K562 (cell line): ENCODE measurements around the gene ZMYND19. TPM values are rescaled to one million over a fixed set of nuclear protein-coding genes. Genes with fewer than 3 reads are reported as not detected.
A peak's percentile ranks its signal among the peaks of the same experiment; 100 is the strongest.

Source experiments
- BCLAF1 ChIP-seq, 2 experiments: fragments of 450-650 bp in 1 of 2; IDR thresholded peaks; 2 replicates each; pipeline ENCODE4 v1.6.1; 2011 to 2017; ENCODE audit warnings: low read depth in 2 of 2, antibody characterized with exemption in 1 of 2, borderline replicate concordance in 1 of 2, low read length in 1 of 2, mild to moderate bottlenecking in 1 of 2, mixed read lengths in 1 of 2; ENCODE audit not compliant: control insufficient read depth in 1 of 2
- CREB1 ChIP-seq, 2 experiments: sonication (generic) in 1 of 2; formaldehyde crosslinking in 1 of 2; IDR thresholded peaks; 2 replicates each; pipeline versions ENCODE4 v1.6.1 to v1.8.0; 2012 to 2022; ENCODE audit warnings: inconsistent platforms in 1 of 2, mild to moderate bottlenecking in 1 of 2, missing genetic modification reagents in 1 of 2, moderate library complexity in 1 of 2
- CSDE1 ChIP-seq, 2 experiments: fragments of 450-650 bp; IDR thresholded peaks; 2 replicates each; pipeline ENCODE4 v1.6.1; 2016; ENCODE audit warnings: mild to moderate bottlenecking in 1 of 2
- CTCFL ChIP-seq: IDR thresholded peaks from 2 replicates; pipeline ENCODE4 v1.6.1; 2011; ENCODE audit warnings: borderline replicate concordance, low read depth, mild to moderate bottlenecking, moderate library complexity, low read length; ENCODE audit not compliant: insufficient read depth, poor library complexity, severe bottlenecking
- FOXJ2 ChIP-seq: fragments of 200-800 bp; sonication (Bioruptor generic); IDR thresholded peaks from 2 replicates; pipeline ENCODE4 v1.6.1; 2016; ENCODE audit warnings: missing genetic modification characterization, missing compliant biosample characterization
- FOXO4 ChIP-seq: fragments of 450-650 bp; formaldehyde crosslinking; IDR thresholded peaks from 2 replicates; pipeline ENCODE4 v1.4.0; 2020; ENCODE audit warnings: mild to moderate bottlenecking, moderate library complexity
- KHSRP ChIP-seq: fragments of 450-650 bp; IDR thresholded peaks from 2 replicates; pipeline ENCODE4 v1.6.1; 2017
- MXI1 ChIP-seq: IDR thresholded peaks from 2 replicates; pipeline ENCODE4 v1.6.1; 2011; ENCODE audit warnings: low read depth, mild to moderate bottlenecking, improper control_type of control experiment, low read length
- NR0B1 ChIP-seq: fragments of 450-650 bp; IDR thresholded peaks from one replicate; pipeline ENCODE4 v1.6.1; 2018; ENCODE audit warnings: mild to moderate bottlenecking, moderate library complexity; ENCODE audit not compliant: partially characterized antibody
- TRIM28 ChIP-seq: fragments of 450-650 bp; IDR thresholded peaks from 2 replicates; pipeline ENCODE4 v1.6.1; 2017
- YY1 ChIP-seq, 3 experiments: IDR thresholded peaks; 2 replicates each; pipeline ENCODE4 v1.6.1; 2011; ENCODE audit warnings: low read length in 2 of 3, mild to moderate bottlenecking in 2 of 3, moderate library complexity in 2 of 3, borderline replicate concordance in 1 of 3, control low read depth in 1 of 3, low read depth in 1 of 3; ENCODE audit not compliant: insufficient read depth in 3 of 3, insufficient replicate concordance in 2 of 3, control insufficient read depth in 1 of 3, insufficient read length in 1 of 3; ENCODE audit errors: extremely low read depth in 1 of 3
- ZC3H11A ChIP-seq: IDR thresholded peaks from 2 replicates; pipeline ENCODE4 v1.6.1; 2012; ENCODE audit warnings: low read depth, low read length, improper control_type of control experiment
- ZFP36 ChIP-seq: fragments of 150-350 bp; IDR thresholded peaks from 2 replicates; pipeline ENCODE4 v1.6.1; 2018; ENCODE audit warnings: low read length, low read depth; ENCODE audit not compliant: partially characterized antibody
- ZNF146 ChIP-seq: IDR thresholded peaks from one replicate; pipeline ENCODE4 v1.6.1; 2018; ENCODE audit warnings: missing compliant biosample characterization; ENCODE audit not compliant: unreplicated experiment
- ZNF184 ChIP-seq: sonication (generic); formaldehyde crosslinking; IDR thresholded peaks from 2 replicates; pipeline ENCODE4 v1.5.0; 2020; ENCODE audit warnings: missing genetic modification reagents
- ZNF445 ChIP-seq: fragments of 250-450 bp; sonication (Bioruptor Pico); IDR thresholded peaks from 2 replicates; pipeline ENCODE4 v1.4.0; 2020; ENCODE audit warnings: low read depth, mild to moderate bottlenecking, moderate library complexity
- ZNF551 ChIP-seq: fragments of 250-450 bp; sonication (Bioruptor Pico); IDR thresholded peaks from 2 replicates; pipeline ENCODE4 v1.5.0; 2021; ENCODE audit warnings: mild to moderate bottlenecking, moderate library complexity
- ZNF766 ChIP-seq: fragments of 200-800 bp; sonication (Bioruptor generic); conservative IDR thresholded peaks from 2 replicates; pipeline ENCODE4 v1.6.1; 2016; ENCODE audit warnings: missing genetic modification characterization, missing compliant biosample characterization
- polyA plus RNA-seq, 8 experiments: library from polyadenylated mRNA; depleted of rRNA in 4 of 8; stranded (reverse) in 5 of 8; unstranded in 3 of 8; fragments of >200 nt; fragmentation: Nextera tagmentation in 2 of 8; fragmentation: Illumina TruSeq in 1 of 8; extraction: Ambion mirVana in 2 of 8; extraction: Trizol in 1 of 8; gene quantifications; 2 replicates each; pipeline versions ENCODE4 v1.2.1 to v1.2.3, GENCODE V29; 2011 to 2014; ENCODE audit warnings: inconsistent platforms in 1 of 8, missing spikeins in 1 of 8
- total RNA-seq, 7 experiments: library from RNA; depleted of rRNA in 6 of 7; stranded (reverse); fragments of >200 nt in 6 of 7; fragmentation: Illumina TruSeq in 2 of 7; extraction: Trizol in 2 of 7; gene quantifications; 2 replicates each; pipeline versions ENCODE4 v1.2.1 to v1.2.3, GENCODE V29; 2011 to 2021; ENCODE audit warnings: low replicate concordance in 1 of 7

ZMYND19 gene
- total and polyA plus RNA-seq, 9 of the 15 experiments (the other 6 are each of a cell fraction or from before 2014, with no cell fraction given) = 1.0 to 86.7 (median 44.0) TPM

DNA sequence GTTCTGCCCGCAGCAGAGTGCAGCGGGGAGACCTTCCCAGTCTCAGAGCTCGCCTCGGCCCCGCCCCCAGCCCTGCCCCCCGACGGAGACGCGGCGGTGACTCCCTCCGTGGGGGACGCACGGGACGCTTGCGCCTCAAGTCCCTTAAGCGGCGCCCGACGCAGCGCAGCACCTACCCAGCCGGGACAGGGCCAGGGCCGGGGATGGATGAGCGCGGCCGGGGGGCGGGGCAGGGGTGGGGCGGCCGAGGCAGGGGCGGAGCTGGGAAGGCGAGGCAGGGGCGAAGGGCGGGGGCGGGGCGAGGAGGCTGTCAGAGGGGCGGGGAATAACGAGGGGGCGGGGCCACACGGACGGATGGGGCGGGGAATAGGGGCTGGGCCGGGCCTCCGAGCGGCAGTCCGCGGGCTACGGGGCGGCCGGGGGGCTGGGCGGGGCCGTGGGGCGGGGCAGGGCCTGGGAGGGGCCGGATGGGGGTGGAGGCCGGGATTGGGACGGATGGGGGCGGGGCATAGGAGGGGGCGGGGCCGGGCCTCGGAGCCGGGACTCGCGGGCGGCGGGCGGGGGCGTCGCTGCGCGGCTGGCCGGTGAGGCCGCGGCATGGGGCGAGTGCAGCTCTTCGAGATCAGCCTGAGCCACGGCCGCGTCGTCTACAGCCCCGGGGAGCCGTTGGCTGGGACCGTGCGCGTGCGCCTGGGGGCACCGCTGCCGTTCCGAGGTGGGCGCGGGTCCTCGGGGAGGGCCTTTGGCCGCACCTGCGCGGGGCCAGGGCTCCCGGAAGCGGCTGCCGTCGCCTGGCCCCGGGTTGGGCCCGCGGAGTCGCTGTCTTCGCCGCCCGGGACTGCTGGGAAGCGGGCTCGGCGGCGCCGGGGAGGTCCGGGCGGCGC lies 15.1 kb upstream of the ZMYND19 start, which contains the start of gene ARRDC1 (continued):
- TF ChIP-seq BCLAF1 (IDR thresholded peaks at IDR 0.05; ENCODE audit: borderline replicate concordance in 1 of 2, control insufficient read depth in 1 of 2, low read depth in 2 of 2, low read length in 1 of 2) (no peak), FOXJ2 (tag) (no peak), ZNF766 (CRISPR knock-in tag) (no peak), ZNF445 (CRISPR knock-in tag) (no peak), ZNF184 (CRISPR knock-in tag) (no peak), ZFP36 (no peak), CTCFL (no peak), CREB1 (IDR thresholded peaks at IDR 0.05) (peak; percentile 42; the same call in 1 of the 2 replicates), CREB1 (CRISPR knock-in tag; IDR thresholded peaks at IDR 0.05) (no peak), MXI1 (no peak), NR0B1 (no peak), YY1 (IDR thresholded peaks at IDR 0.05; ENCODE audit: borderline replicate concordance in 1 of 3, control insufficient read depth in 1 of 3, extremely low read depth in 1 of 3, insufficient read depth in 3 of 3, insufficient read length in 1 of 3, insufficient replicate concordance in 2 of 3, low read depth in 1 of 3, low read length in 2 of 3) (peak in 2 of 3 experiments; percentile 61 to 71), ZC3H11A (no peak), KHSRP (no peak), ZNF146 (CRISPR knock-in tag) (no peak), FOXO4 (CRISPR knock-in tag) (no peak), CSDE1 (IDR thresholded peaks at IDR 0.05) (no peak), ZNF551 (CRISPR knock-in tag) (no peak), TRIM28 (no peak)
